Measurements from ENCODE around the gene PHF12.
"Not testable (repeated sequence)": the region's sequence is repeated elsewhere in the genome, so short reads cannot be mapped to it uniquely, and the experiment has no call there.

- TF ChIP-seq CTCF (conservative IDR thresholded peaks at IDR 0.05 in 1 of 2, IDR thresholded peaks at IDR 0.05 in 1 of 2; ENCODE audit: low read depth in 1 of 2, low read length in 2 of 2); EZH2 (IDR thresholded peaks at IDR 0.05; ENCODE audit: low read length, missing control alignments): not testable (repeated sequence)
Measured at GRCh38 chr17:28903546-28903841, 47.8 kb downstream of the PHF12 start.
